HCEC 1CT (cell line): ENCODE results near the gene THEM5.

Experiments used
- DNase-seq: peaks from one replicate; pipeline ENCODE4 v3.0.0-alpha.2; 2017

Gene THEM5

DNA sequence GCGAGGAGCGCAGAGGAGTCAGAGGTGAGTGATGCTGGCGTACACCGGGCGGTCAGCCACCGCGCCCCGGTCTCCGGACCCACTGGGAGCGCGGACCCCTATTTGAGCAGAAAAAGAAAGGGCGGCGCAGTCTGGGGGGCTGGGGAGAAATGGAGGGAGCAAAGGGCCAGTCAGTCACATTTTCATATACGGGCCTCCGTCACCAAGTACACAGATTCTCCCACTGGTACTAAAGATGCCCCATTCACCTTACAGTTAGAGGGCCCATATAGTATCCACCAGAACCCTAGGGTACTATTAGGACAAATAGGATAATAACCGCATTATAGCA lies 14.5 kb downstream of the THEM5 start:
- DNase-seq, result no peak

DNA sequence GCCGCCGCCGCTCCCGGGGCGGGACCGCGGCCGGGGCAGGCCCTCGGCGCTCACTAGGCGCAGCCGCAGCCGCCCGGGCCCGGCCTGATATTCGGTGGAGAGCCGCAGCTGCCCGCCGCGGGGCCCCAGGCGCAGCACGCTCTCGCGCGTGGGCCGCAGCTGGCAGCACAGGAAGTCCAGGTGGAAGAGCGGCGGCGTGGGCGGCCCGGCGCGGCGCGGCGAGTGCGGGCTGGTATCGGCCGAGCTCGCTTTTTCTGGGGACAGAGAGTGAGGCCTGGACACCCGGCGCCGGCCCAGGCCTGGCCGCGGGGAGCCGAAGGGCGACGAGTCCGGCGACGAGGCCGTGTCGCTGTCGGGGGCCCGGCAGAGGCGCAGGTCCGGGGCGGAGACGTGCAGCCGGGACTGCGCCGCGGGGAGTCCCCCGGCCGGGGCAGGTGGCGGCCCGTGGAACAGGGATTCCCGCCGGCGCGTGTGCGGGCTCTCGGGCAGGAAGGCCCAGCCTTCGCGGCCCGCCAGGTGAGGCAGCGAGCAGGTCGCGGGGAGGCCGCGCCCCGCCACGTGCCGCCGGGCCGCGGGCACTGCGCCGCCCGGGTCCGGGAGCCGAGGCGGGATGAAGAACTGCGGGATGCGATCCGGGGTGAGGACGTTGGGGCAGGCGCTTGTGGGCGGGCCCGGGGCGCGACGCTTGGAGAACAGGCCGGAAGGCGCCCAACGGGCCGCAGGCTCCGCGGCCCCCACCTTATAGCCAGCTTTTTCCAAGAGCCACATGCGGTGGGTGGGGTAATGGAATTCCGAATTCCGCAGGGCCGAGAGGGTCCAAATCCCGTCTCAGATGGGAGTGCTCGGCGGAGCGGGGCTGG lies 15.1 kb downstream of the THEM5 start:
- no peak for DNase-seq

GRCh38 chr1:151837884-151838221 lies 15.7 kb downstream of the THEM5 start:
- no peak for DNase-seq

DNA sequence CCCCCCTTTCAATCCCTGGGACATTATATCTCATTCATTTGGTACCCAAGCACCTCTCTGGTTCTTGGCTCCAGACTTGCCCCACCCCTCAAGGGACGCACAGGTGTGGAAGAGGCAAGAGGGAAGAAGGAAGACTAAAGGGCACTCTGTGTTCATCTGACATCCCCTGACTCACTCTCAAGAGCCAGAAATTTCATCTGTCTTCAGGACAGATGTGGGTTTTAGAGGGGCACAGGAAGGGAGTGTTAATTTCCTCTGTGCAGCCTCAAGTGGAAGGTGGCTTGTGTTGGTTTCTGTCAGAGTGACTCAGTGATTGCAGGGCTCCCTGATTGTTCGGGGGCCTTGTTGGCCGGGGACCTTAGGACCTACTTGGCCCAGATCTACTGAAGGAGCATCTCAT lies 16.3 kb downstream of the THEM5 start:
- DNase-seq, result no peak

DNA sequence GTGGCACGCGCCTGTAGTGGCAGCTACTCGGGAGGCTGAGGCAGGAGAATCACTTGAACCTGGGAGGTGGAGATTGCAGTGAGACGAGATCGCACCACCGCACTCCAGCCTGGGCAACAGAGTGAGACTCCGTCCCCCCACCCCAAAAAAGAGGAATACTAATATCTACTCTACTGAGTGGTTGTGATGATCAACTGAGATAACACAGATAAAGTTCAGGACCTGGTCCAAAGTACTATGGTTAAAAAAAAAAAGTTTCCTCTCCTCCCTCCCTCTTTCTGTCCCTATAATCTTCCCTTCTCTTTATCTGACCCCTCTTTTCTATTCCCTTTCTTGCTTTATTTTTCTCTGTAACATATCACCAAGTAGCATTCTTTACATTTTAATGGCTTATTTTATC lies 17.9 kb downstream of the THEM5 start:
- no peak for DNase-seq

DNA sequence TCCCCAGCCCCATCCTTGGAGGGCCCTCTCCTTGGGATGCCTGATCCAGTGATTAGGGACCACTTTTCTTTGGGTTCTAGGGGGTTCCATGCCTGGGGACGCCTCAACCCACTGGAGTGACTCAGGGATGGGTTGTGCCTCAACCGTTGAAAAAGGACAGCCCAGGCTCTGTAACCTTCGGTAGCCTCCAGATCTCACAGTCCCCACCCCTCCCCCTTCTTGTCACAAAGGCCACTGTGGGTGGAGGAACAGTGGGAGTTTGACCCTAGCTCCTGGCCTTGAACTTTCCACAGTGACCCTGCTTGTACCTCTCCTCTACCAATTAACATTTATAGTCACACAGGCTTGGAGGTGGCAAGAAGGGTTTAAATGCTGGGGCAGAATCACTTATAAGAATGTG lies 19.3 kb downstream of the THEM5 start:
- no peak for DNase-seq

GRCh38 chr1:151833172-151833900 lies 20.2 kb downstream of the THEM5 start:
- DNase-seq, result no peak

GRCh38 chr1:151832318-151832980 lies 21.1 kb downstream of the THEM5 start:
- peak; percentile 38 for DNase-seq

GRCh38 chr1:151831605-151832004 lies 21.9 kb downstream of the THEM5 start, which contains the start of gene RORC:
Gene RORC (minus strand): TSS chr1:151831802. CDS start chr1:151831764, 38 bp downstream.
- DNase-seq, result no peak

- DNase-seq, result no peak
Observed at GRCh38 chr1:151831256-151831591, 22.3 kb downstream of the THEM5 start.

DNA sequence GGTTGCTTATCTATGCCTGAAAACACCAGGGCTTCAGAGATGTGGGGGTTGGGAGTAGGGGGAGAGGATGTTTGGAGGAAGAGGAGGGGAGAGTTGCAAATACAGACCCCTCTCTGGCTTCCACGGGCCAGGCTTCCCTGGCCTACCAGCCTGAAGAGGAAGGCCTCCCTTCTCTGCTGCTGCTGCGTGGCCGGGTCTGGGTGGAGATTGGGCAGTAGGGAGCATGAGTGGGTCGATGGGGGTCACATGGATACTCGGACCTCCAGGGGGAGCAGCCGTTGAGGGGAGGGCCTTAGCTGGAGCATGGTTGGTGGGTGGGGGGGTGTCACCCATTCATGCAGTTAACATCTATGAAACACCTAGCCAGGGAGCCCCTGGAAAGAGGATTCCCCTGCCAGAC lies 23.5 kb downstream of the THEM5 start:
- DNase-seq, result no peak

- DNase-seq, result no peak
Observed at GRCh38 chr1:151829352-151830046, 24.0 kb downstream of the THEM5 start.

DNA sequence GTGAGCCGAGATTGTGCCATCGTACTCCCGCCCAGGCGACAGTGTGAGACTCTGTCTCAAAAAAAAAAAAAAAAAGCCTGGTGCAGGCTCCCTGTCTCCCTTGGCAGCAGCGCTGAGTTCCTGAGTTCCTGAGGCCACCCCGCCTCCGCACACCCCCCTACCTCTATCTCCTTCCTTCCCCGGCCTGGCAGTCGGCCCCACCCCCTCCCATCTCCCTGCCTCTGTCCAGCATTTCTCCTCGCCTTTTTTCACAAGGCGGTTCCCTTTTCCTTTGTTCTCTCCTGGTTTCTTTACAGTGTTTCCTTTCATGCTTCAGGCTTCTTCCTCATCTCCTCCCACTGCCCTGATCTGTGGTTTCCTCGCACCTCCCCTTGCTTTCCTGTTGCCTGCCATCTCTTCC lies 24.6 kb downstream of the THEM5 start:
- no peak for DNase-seq

GRCh38 chr1:151827853-151828252 lies 25.7 kb downstream of the THEM5 start:
- no peak for DNase-seq

GRCh38 chr1:151825751-151826660 lies 27.5 kb downstream of the THEM5 start:
- DNase-seq, result no peak

- no peak for DNase-seq
Observed at GRCh38 chr1:151825204-151825603, 28.3 kb downstream of the THEM5 start.

DNA sequence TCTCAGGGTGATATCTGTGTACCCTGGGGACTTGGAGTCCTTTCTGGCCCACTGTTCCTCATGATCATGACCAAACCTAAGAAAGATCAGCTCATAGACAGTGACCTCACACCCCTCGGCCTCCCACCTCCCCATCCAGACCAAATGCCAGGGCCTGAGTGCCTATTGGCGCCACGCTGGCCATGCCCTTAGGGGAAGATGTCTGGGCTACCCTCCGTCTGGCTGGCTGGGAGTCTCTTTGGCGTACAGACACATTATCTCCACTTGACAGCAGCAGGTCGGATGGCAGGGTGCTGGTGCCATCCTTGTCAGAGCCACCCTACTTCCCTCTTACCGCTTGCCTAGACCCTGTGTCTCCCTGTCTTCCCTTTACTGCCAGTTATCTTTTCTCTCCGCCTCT lies 30.3 kb downstream of the THEM5 start:
- no peak for DNase-seq

DNA sequence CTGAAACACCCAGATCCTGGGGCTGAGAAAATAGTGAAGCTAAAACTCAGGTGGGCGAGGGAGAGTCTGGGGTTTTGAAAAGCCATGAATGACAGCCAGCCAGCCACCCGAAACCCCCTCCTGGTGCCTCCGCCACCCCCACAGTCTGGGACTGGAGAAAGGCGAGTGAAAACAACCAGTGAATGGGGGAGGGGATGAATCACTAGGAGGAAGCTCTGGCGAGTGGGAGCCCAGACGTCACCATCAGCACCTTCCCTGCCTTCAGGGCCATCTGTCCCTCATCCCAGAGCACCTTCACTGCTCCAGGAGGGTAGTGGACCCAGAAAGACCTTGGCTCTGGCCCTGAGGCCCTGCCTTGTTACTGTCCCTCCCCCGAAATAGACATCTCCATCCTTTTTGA lies 31.1 kb downstream of the THEM5 start:
- no peak for DNase-seq

DNA sequence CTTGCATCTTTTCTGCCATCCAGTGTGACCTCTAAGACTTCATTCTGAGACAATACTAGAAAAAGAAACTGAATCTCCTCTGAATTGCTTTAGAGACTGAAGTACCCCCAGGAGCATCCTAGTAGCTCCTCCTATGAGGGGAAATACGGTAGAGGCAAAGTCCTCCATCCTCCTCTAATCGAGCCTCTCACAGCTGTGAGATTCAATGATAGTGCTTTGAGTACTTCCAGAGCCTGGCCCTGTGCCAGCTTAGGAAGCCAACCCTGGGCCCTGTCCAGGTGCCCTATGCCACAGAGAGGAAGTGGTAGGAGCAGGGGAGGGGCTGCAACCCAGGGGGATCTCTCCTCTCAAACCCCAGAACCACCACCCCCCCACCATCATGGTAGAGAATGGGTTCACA lies 32.6 kb downstream of the THEM5 start:
- DNase-seq, result no peak

- DNase-seq, result no peak
Observed at GRCh38 chr1:151819976-151820623, 33.4 kb downstream of the THEM5 start.

GRCh38 chr1:151819227-151819835 lies 34.2 kb downstream of the THEM5 start:
- no peak for DNase-seq
